Measurements from ENCODE around the gene ZNF442. TPM values are rescaled to one million over a fixed set of nuclear protein-coding genes. Genes with fewer than 3 reads are reported as not detected.

ZNF442 gene
- total RNA-seq, 1 experiment from 2014 or later = 0.44 TPM

- H3K4me3 Mint-ChIP-seq (ENCODE audit: unreplicated experiment) = no peak overlapping the region
- H3K27ac Mint-ChIP-seq (ENCODE audit: low read depth, unreplicated experiment) = no peak overlapping the region
- BruUV-seq (replicated peaks) = no TSS peak
- peaks cover 27% of the 10 kb centered on the region for H3K9me3 Mint-ChIP-seq (ENCODE audit: unreplicated experiment)
- no peaks in the 10 kb centered on the region for H3K4me1 Mint-ChIP-seq (ENCODE audit: insufficient read depth, unreplicated experiment)
- CTCF ChIA-PET = no interaction called here
- POLR2A ChIA-PET = no interaction called here
- TF ChIP-seq, protein P1, sequence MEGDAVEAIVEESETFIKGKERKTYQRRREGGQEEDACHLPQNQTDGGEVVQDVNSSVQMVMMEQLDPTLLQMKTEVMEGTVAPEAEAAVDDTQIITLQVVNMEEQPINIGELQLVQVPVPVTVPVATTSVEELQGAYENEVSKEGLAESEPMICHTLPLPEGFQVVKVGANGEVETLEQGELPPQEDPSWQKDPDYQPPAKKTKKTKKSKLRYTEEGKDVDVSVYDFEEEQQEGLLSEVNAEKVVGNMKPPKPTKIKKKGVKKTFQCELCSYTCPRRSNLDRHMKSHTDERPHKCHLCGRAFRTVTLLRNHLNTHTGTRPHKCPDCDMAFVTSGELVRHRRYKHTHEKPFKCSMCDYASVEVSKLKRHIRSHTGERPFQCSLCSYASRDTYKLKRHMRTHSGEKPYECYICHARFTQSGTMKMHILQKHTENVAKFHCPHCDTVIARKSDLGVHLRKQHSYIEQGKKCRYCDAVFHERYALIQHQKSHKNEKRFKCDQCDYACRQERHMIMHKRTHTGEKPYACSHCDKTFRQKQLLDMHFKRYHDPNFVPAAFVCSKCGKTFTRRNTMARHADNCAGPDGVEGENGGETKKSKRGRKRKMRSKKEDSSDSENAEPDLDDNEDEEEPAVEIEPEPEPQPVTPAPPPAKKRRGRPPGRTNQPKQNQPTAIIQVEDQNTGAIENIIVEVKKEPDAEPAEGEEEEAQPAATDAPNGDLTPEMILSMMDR (IDR thresholded peaks at IDR 0.05; ENCODE audit: unreplicated experiment) = no peak
- DNase-seq (ENCODE audit: unreplicated experiment) = no peak
- no peaks in the 10 kb centered on the region for H3K36me3 Mint-ChIP-seq (ENCODE audit: insufficient read depth, unreplicated experiment)
- intact Hi-C loops (cut with micrococcal nuclease) = no loop called here
- H3K27me3 Mint-ChIP-seq (ENCODE audit: insufficient read depth, unreplicated experiment) = no peaks in the 10 kb centered on the region
Observed at GRCh38 chr19:12350185-12350889, 15.1 kb downstream of the ZNF442 start.

DNA sequence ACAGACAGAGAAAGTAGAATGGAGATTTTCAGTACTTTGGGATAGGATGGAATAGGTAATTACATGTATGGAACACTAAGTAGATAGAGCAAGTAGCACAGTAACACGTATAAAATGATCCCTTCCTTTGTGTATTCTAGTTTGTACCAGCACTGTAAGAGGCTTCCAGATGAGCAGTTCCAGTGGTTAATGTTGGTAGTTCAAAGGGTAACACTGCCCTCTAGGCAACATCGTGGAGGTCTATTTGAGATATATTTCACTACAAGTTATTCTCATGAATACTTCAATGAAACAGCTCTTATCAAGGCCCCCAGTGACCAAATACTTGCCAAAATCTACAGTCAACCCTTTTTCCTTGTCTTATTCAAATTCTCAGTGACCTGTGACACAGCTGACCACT lies 18.6 kb downstream of the ZNF442 start:
- no TSS peak for BruUV-seq (replicated peaks)
- ChIA-PET CTCF (no interaction called here), POLR2A (no interaction called here)
- no peaks in the 10 kb centered on the region for H3K36me3 Mint-ChIP-seq (ENCODE audit: insufficient read depth, unreplicated experiment)
- peaks cover 35% of the 10 kb centered on the region for H3K9me3 Mint-ChIP-seq (ENCODE audit: unreplicated experiment)
- intact Hi-C loops (cut with micrococcal nuclease) = no loop called here
- no peak for DNase-seq (ENCODE audit: unreplicated experiment)
- H3K4me3 Mint-ChIP-seq (ENCODE audit: unreplicated experiment) = no peak overlapping the region
- H3K27me3 Mint-ChIP-seq (ENCODE audit: insufficient read depth, unreplicated experiment) = no peaks in the 10 kb centered on the region
- TF ChIP-seq, protein P1 (IDR thresholded peaks at IDR 0.05; ENCODE audit: unreplicated experiment) = no peak
- no peak overlapping the region for H3K27ac Mint-ChIP-seq (ENCODE audit: low read depth, unreplicated experiment)
- H3K4me1 Mint-ChIP-seq (ENCODE audit: insufficient read depth, unreplicated experiment) = no peaks in the 10 kb centered on the region

DNA sequence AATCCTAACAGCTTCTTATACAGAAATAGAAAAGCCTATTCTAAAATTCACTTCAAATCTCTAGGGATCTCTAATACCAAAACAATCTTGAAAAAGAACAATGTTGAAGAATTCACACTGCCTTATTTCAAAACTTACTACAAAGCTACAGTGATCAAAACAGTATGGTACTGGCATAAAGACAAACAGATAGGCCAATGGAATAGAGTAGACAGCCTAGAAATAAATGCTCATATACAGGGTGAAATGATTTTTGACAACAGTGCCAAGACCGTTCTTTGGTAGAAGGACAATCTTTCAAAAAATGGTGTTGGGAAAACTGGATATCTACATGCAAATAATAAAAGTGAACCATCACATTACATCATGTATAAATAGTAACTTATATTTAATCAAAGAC lies 20.3 kb downstream of the ZNF442 start:
- Mint-ChIP-seq H3K9me3 (ENCODE audit: unreplicated experiment) (peaks cover 35% of the 10 kb centered on the region), H3K4me1 (ENCODE audit: insufficient read depth, unreplicated experiment) (no peaks in the 10 kb centered on the region), H3K36me3 (ENCODE audit: insufficient read depth, unreplicated experiment) (no peaks in the 10 kb centered on the region), H3K27ac (ENCODE audit: low read depth, unreplicated experiment) (no peak overlapping the region), H3K4me3 (ENCODE audit: unreplicated experiment) (no peak overlapping the region), H3K27me3 (ENCODE audit: insufficient read depth, unreplicated experiment) (no peaks in the 10 kb centered on the region)
- TF ChIP-seq, protein P1 (IDR thresholded peaks at IDR 0.05; ENCODE audit: unreplicated experiment) = no peak
- intact Hi-C loops (cut with micrococcal nuclease) = no loop called here
- DNase-seq (ENCODE audit: unreplicated experiment) = no peak
- ChIA-PET CTCF (no interaction called here), POLR2A (interaction anchor here (0.5 to 0.7 kb wide), 2 partner anchors 74 to 87 kb away, joined by 3 to 5 read pairs; no protein-coding TSS in a partner anchor)
- BruUV-seq (replicated peaks) = no TSS peak

DNA sequence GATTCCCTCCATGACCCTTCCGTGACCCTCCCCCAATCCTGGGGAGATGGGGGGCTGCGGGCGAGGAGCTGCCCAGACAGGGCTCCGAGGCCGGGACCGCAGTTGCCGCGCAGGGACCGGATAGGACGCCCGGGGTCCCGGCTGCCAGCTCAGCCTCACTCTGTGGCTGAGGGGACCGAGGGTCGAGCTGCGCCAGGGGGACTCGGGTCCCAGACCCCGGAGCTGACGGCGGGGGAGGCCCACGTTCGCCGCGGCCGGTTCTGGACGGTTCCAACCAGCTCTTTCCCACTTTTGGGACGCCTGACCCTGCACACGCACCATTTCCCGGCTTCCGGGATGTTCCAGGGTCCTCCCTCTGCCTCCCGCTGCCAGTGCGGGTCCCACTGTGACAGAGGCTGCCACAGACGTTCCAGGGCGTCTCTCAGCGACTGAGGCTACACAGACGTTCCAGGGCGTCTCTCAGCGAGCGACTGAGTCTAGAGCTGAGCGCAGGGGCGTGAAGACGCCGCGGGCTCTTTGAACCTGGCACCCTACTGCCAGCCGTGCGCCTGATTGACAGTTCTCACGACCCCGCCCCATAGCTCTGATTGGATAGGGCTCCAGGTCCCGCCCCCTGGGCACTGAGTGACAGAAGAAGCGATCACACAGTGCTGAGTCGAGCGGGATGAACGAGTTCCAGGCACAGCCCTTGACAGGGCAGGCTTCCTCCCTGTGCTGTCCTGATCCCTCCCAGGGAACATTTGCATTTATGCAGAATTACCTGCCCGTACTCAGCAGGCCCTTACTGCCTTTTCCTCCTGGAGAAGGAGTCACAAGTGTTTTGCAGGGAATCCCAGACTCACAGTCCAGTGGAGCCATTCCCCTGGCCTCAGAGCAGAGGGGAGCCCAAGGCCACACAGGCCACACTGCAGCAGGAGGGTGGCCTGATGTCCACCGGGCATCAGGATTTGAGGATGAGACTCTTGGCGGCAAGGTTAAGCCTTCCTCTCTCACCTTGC lies 32.0 kb downstream of the ZNF442 start, which contains the start of gene ZNF563:
Gene ZNF563, minus strand, starts transcription at position 472 of the 998 bp plus-strand sequence. Its CDS starts 151 bp downstream, at position 321.
- ChIA-PET POLR2A (interaction anchor here (0.6 to 2.0 kb wide), 13 partner anchors 10 to 170 kb away, joined by 3 to 11 read pairs (median 4); partner anchors contain the start of genes ZNF136, ZNF44, ZNF442 and ZNF443), CTCF (interaction anchor here (0.6 to 1.0 kb wide), 7 partner anchors 32 to 1392 kb away, joined by 3 to 5 read pairs (median 3); partner anchors contain the start of gene ZNF442)
- BruUV-seq (replicated peaks) = TSS peak; percentile 58
- DNase-seq (ENCODE audit: unreplicated experiment) = peak; percentile 87
- Mint-ChIP-seq H3K4me3 (ENCODE audit: unreplicated experiment) (peak within 1 kb of the TSS; percentile 97), H3K36me3 (ENCODE audit: insufficient read depth, unreplicated experiment) (no peaks in the 10 kb centered on the region), H3K4me1 (ENCODE audit: insufficient read depth, unreplicated experiment) (peaks cover 11% of the 10 kb centered on the region), H3K27me3 (ENCODE audit: insufficient read depth, unreplicated experiment) (no peaks in the 10 kb centered on the region), H3K27ac (ENCODE audit: low read depth, unreplicated experiment) (peak within 1 kb of the TSS; percentile 89), H3K9me3 (ENCODE audit: unreplicated experiment) (peaks cover 7% of the 10 kb centered on the region)
- TF ChIP-seq, protein P1 (IDR thresholded peaks at IDR 0.05; ENCODE audit: unreplicated experiment) = no peak
- intact Hi-C loops (cut with micrococcal nuclease) = loop anchor here (2.0 kb wide), 3 partner anchors 39 to 171 kb away; partner anchors contain the start of genes ZNF136, ZNF44 and ZNF799
